IPS-18c (cell line): ENCODE data around the gene EIPR1.
"Not testable (repeated sequence)": the region's sequence is repeated elsewhere in the genome, so short reads cannot be mapped to it uniquely, and the experiment has no call there.

ENCODE experiments used
- H3K4me3 ChIP-seq: 2 replicates; pipeline ENCODE4 v1.7.0; 2013; ENCODE audit warnings: low read depth, mild to moderate bottlenecking, low read length, moderate library complexity; ENCODE audit not compliant: insufficient read depth
- H3K9me3 ChIP-seq: one replicate; pipeline ENCODE4 v1.6.1; 2013; ENCODE audit warnings: mild to moderate bottlenecking, low read length, moderate library complexity; ENCODE audit not compliant: control insufficient read depth, insufficient read depth

Gene EIPR1

GRCh38 chr2:3289171-3289515 lies 88.5 kb downstream of the EIPR1 start:
- Histone ChIP-seq H3K9me3 (no peaks in the 10 kb centered on the region), H3K4me3 (no peak overlapping the region)

GRCh38 chr2:3288470-3289170 lies 89.0 kb downstream of the EIPR1 start:
- no peak overlapping the region for H3K4me3 ChIP-seq

GRCh38 chr2:3287896-3288295 lies 89.7 kb downstream of the EIPR1 start:
- no peak overlapping the region for H3K4me3 ChIP-seq
- no peaks in the 10 kb centered on the region for H3K9me3 ChIP-seq

More at GRCh38 chr2:3288470-3289170, 89.0 kb downstream of the EIPR1 start:
- no peaks in the 10 kb centered on the region for H3K9me3 ChIP-seq

- not testable (repeated sequence) for H3K4me3 ChIP-seq, H3K9me3 ChIP-seq
Observed at GRCh38 chr2:3286646-3287036, 91.0 kb downstream of the EIPR1 start.

GRCh38 chr2:3285901-3286645 lies 91.5 kb downstream of the EIPR1 start:
- no peak overlapping the region for H3K4me3 ChIP-seq
- no peaks in the 10 kb centered on the region for H3K9me3 ChIP-seq

GRCh38 chr2:3284657-3285630 lies 92.7 kb downstream of the EIPR1 start:
- no peaks in the 10 kb centered on the region for H3K9me3 ChIP-seq
- H3K4me3 ChIP-seq = no peak overlapping the region

GRCh38 chr2:3283876-3284656 lies 93.6 kb downstream of the EIPR1 start:
- H3K9me3 ChIP-seq = not testable (repeated sequence)

GRCh38 chr2:3283206-3283605 lies 94.4 kb downstream of the EIPR1 start:
- Histone ChIP-seq H3K4me3 (no peak overlapping the region), H3K9me3 (no peaks in the 10 kb centered on the region)

More at GRCh38 chr2:3283876-3284656, 93.6 kb downstream of the EIPR1 start:
- H3K4me3 ChIP-seq = not testable (repeated sequence)

GRCh38 chr2:3282056-3282998 lies 95.3 kb downstream of the EIPR1 start:
- Histone ChIP-seq H3K9me3 (no peaks in the 10 kb centered on the region), H3K4me3 (no peak overlapping the region)

- Histone ChIP-seq H3K9me3 (no peaks in the 10 kb centered on the region), H3K4me3 (no peak overlapping the region)
Observed at GRCh38 chr2:3280683-3281520, 96.7 kb downstream of the EIPR1 start.

GRCh38 chr2:3280197-3280596 lies 97.4 kb downstream of the EIPR1 start:
- H3K9me3 ChIP-seq = no peaks in the 10 kb centered on the region

GRCh38 chr2:3279236-3279960 lies 98.2 kb downstream of the EIPR1 start:
- Histone ChIP-seq H3K9me3 (no peaks in the 10 kb centered on the region), H3K4me3 (no peak overlapping the region)

More at GRCh38 chr2:3280197-3280596, 97.4 kb downstream of the EIPR1 start:
- no peak overlapping the region for H3K4me3 ChIP-seq

- Histone ChIP-seq H3K4me3 (no peak overlapping the region), H3K9me3 (no peaks in the 10 kb centered on the region)
Observed at GRCh38 chr2:3278521-3279218, 98.9 kb downstream of the EIPR1 start.
